HG02884 (cell line): ENCODE measurements around the gene TBC1D10A.

ENCODE experiments used
- ATAC-seq: cut with Tn5 transposase; IDR thresholded peaks from one replicate; pipeline ENCODE4 v1.9.1; 2021; ENCODE audit warnings: mild to moderate bottlenecking, moderate library complexity; ENCODE audit not compliant: unreplicated experiment

Gene TBC1D10A

GRCh38 chr22:30302810-30303138, 24.0 kb downstream of the TBC1D10A start:
- ATAC-seq: no peak

- no peak for ATAC-seq
Observed at GRCh38 chr22:30301995-30302809, 24.5 kb downstream of the TBC1D10A start.

- ATAC-seq: no peak
Observed at GRCh38 chr22:30299322-30299721, 27.4 kb downstream of the TBC1D10A start.

GRCh38 chr22:30297991-30298701, 28.6 kb downstream of the TBC1D10A start:
- ATAC-seq: no peak

- ATAC-seq: no peak
Observed at GRCh38 chr22:30297276-30297990, 29.3 kb downstream of the TBC1D10A start.

- ATAC-seq: no peak
Observed at GRCh38 chr22:30296833-30297232, 29.9 kb downstream of the TBC1D10A start.

- ATAC-seq: no peak
Observed at GRCh38 chr22:30296324-30296723, 30.4 kb downstream of the TBC1D10A start.

GRCh38 chr22:30295576-30295975, 31.2 kb downstream of the TBC1D10A start:
- ATAC-seq: no peak

- no peak for ATAC-seq
Observed at GRCh38 chr22:30294830-30295229, 31.9 kb downstream of the TBC1D10A start.

- no peak for ATAC-seq
Observed at GRCh38 chr22:30294066-30294465, 32.7 kb downstream of the TBC1D10A start.

- ATAC-seq: no peak
Observed at GRCh38 chr22:30293026-30293425, 33.7 kb downstream of the TBC1D10A start.

GRCh38 chr22:30292069-30292970, 34.4 kb downstream of the TBC1D10A start:
- ATAC-seq: no peak

GRCh38 chr22:30291058-30291892, 35.5 kb downstream of the TBC1D10A start:
- ATAC-seq: no peak

- no peak for ATAC-seq
Observed at GRCh38 chr22:30290342-30291057, 36.2 kb downstream of the TBC1D10A start.

GRCh38 chr22:30289980-30290313, 36.8 kb downstream of the TBC1D10A start:
- peak; percentile 5 for ATAC-seq

GRCh38 chr22:30289141-30289979, 37.4 kb downstream of the TBC1D10A start, which contains the start of gene CASTOR1:
TSS of gene CASTOR1 (minus strand) at chr22:30289505. CDS start at chr22:30289497, 8 bp downstream.
- peak; percentile 76 for ATAC-seq

- ATAC-seq: no peak
Observed at GRCh38 chr22:30288419-30289140, 38.2 kb downstream of the TBC1D10A start.
